GM12892 (cell line): Measurements from ENCODE around the gene AGPAT2.

ENCODE experiments used
- POLR2A ChIP-seq: IDR thresholded peaks from 2 replicates; pipeline ENCODE4 v1.6.1; 2011; ENCODE audit warnings: low read depth, low read length, control low read depth
- POLR2AphosphoS5 ChIP-seq: IDR thresholded peaks from 2 replicates; pipeline ENCODE4 v1.6.1; 2011; ENCODE audit warnings: low read depth, low read length, control low read depth

- TF ChIP-seq POLR2AphosphoS5 (no peak), POLR2A (no peak)
These were observed 20.7 kb upstream of the AGPAT2 start for GRCh38 chr9:136707849-136708517.
